IMR-90 (cell line): ENCODE results near the gene UCP3. TPM values are rescaled to one million over a fixed set of nuclear protein-coding genes. Genes with fewer than 3 reads are reported as not detected.

Experiments
- ATAC-seq: fragments of 200-7000 bp; cut with Tn5 transposase; 2 replicates; pipeline ENCODE4 v1.9.1; 2020; ENCODE audit warnings: low read depth, mild to moderate bottlenecking, moderate library complexity
- BruUV-seq: library from RNA; stranded (reverse); fragments of 400-500 nt; replicated peaks from 2 replicates; lab custom pipeline; 2021; lab: Mats Ljungman, UMichigan
- CTCF ChIA-PET: fragments of 300-600 bp; formaldehyde crosslinking; extraction: SDS; loops from one replicate; lab custom pipeline; 2021; ENCODE audit warnings: antibody characterized with exemption; lab: Yijun Ruan, JAX
- POLR2A ChIA-PET: fragments of 300-600 bp; sonication (Branson Sonifier 250); formaldehyde crosslinking; loops from one replicate; lab custom pipeline; 2022; ENCODE audit warnings: antibody characterized with exemption; ENCODE audit not compliant: unreplicated experiment; lab: Charles Lee
- DNase-seq: peaks from one replicate; pipeline ENCODE4 v3.0.0; 2013
- H2AFZ ChIP-seq: replicated peaks from 2 replicates; pipeline ENCODE3; 2013; ENCODE audit warnings: low read length, mild to moderate bottlenecking; ENCODE audit not compliant: poor library complexity
- H2AK5ac ChIP-seq: 2 replicates; pipeline ENCODE4 v1.6.1; 2013; ENCODE audit warnings: low read depth, low read length, inconsistent platforms
- H2AK9ac ChIP-seq: replicated peaks from 2 replicates; pipeline ENCODE3; 2013; ENCODE audit warnings: mild to moderate bottlenecking, low read depth, low read length, moderate library complexity; ENCODE audit not compliant: poor library complexity
- H2BK120ac ChIP-seq: 2 replicates; pipeline ENCODE4 v1.6.1; 2013; ENCODE audit warnings: low read depth, low read length, inconsistent platforms
- H2BK15ac ChIP-seq: 3 replicates; pipeline ENCODE4 v1.6.1; 2013; ENCODE audit warnings: low read depth, low read length, inconsistent platforms
- H2BK20ac ChIP-seq: 2 replicates; pipeline ENCODE4 v1.6.1; 2013; ENCODE audit warnings: low read depth, mild to moderate bottlenecking, inconsistent platforms, low read length, moderate library complexity
- H2BK5ac ChIP-seq: 2 replicates; pipeline ENCODE4 v1.6.1; 2013; ENCODE audit warnings: mild to moderate bottlenecking, low read depth, low read length, inconsistent platforms; ENCODE audit not compliant: poor library complexity, severe bottlenecking
- H3K14ac ChIP-seq: replicated peaks from 2 replicates; pipeline ENCODE4 v1.6.1; 2013; ENCODE audit warnings: low read depth, low read length, inconsistent platforms
- H3K18ac ChIP-seq: 2 replicates; pipeline ENCODE4 v1.6.1; 2013; ENCODE audit warnings: low read depth, low read length, control low read depth
- H3K23ac ChIP-seq: 2 replicates; pipeline ENCODE4 v1.6.1; 2013; ENCODE audit warnings: low read depth, low read length, inconsistent platforms
- H3K27ac ChIP-seq: 2 replicates; pipeline ENCODE4 v1.5.1; 2013; ENCODE audit warnings: mild to moderate bottlenecking, control low read depth, low read length; ENCODE audit not compliant: insufficient read depth
- H3K27me3 ChIP-seq: 2 replicates; pipeline ENCODE4 v1.6.1; 2013; ENCODE audit warnings: low read length; ENCODE audit not compliant: control insufficient read depth, insufficient read depth
- H3K36me3 ChIP-seq: 2 replicates; pipeline ENCODE4 v1.6.1; 2013; ENCODE audit warnings: low read length, mixed read lengths; ENCODE audit not compliant: control insufficient read depth, insufficient read depth
- H3K4ac ChIP-seq: 2 replicates; pipeline ENCODE4 v1.6.1; 2013; ENCODE audit warnings: low read depth, low read length, inconsistent platforms
- H3K4me1 ChIP-seq: 2 replicates; pipeline ENCODE4 v1.6.1; 2013; ENCODE audit warnings: low read length, mixed read lengths; ENCODE audit not compliant: control insufficient read depth, insufficient read depth
- H3K4me2 ChIP-seq: 2 replicates; pipeline ENCODE4 v1.6.1; 2013; ENCODE audit warnings: low read depth, mild to moderate bottlenecking, control low read depth, low read length, moderate library complexity
- H3K4me3 ChIP-seq: 2 replicates; pipeline ENCODE4 v1.5.1; 2013; ENCODE audit warnings: low read depth, mild to moderate bottlenecking, control low read depth, low read length, moderate library complexity; ENCODE audit not compliant: insufficient read depth
- H3K56ac ChIP-seq: 2 replicates; pipeline ENCODE4 v1.6.1; 2013; ENCODE audit warnings: low read length, inconsistent platforms; ENCODE audit not compliant: insufficient read depth; ENCODE audit errors: extremely low read depth
- H3K79me1 ChIP-seq, 2 experiments: 2 replicates each; pipeline ENCODE4 v1.6.1; 2013; ENCODE audit warnings: low read length in 2 of 2, inconsistent platforms in 1 of 2, low read depth in 1 of 2
- H3K9ac ChIP-seq: 2 replicates; pipeline ENCODE4 v1.6.1; 2013; ENCODE audit warnings: low read depth, low read length, control low read depth
- H3K9me1 ChIP-seq: 2 replicates; pipeline ENCODE4 v1.6.1; 2013; ENCODE audit warnings: low read length, inconsistent platforms; ENCODE audit not compliant: insufficient read depth
- H3K9me3 ChIP-seq: 2 replicates; pipeline ENCODE4 v1.6.1; 2013; ENCODE audit warnings: low read length; ENCODE audit not compliant: control insufficient read depth, insufficient read depth
- H4K20me1 ChIP-seq: 2 replicates; pipeline ENCODE4 v1.6.1; 2013; ENCODE audit warnings: low read length, inconsistent platforms; ENCODE audit not compliant: insufficient read depth
- H4K5ac ChIP-seq: 2 replicates; pipeline ENCODE4 v1.6.1; 2013; ENCODE audit warnings: mild to moderate bottlenecking, low read depth, low read length, control low read depth
- H4K8ac ChIP-seq, 2 experiments: 2 replicates each; pipeline ENCODE4 v1.6.1; 2013; ENCODE audit warnings: low read depth in 2 of 2, low read length in 2 of 2, control low read depth in 1 of 2, inconsistent platforms in 1 of 2
- H4K91ac ChIP-seq: 2 replicates; pipeline ENCODE4 v1.6.1; 2013; ENCODE audit warnings: low read depth, low read length, inconsistent platforms; ENCODE audit not compliant: insufficient read depth
- CEBPB ChIP-seq: IDR thresholded peaks from 2 replicates; pipeline ENCODE4 v1.6.1; 2012; ENCODE audit warnings: low read depth, low read length, improper control_type of control experiment
- ELK1 ChIP-seq: fragments of 150-350 bp; IDR thresholded peaks from 2 replicates; pipeline ENCODE4 v1.6.1; 2016; ENCODE audit warnings: low read depth, mild to moderate bottlenecking, low read length, moderate library complexity, borderline replicate concordance
- FOS ChIP-seq: fragments of 150-350 bp; IDR thresholded peaks from 2 replicates; pipeline ENCODE4 v1.6.1; 2016; ENCODE audit warnings: low read depth, low read length
- WGBS, 2 experiments: methylation state at CpG; one replicate each; pipeline versions ENCODE4 v1.1.5 to v1.1.7; 2013; ENCODE audit warnings: missing lambda C conversion rate in 2 of 2; ENCODE audit not compliant: insufficient read length in 1 of 2; ENCODE audit errors: extremely low coverage in 2 of 2; 5-methylcytosine and 5-hydroxymethylcytosine counted together
- dilution Hi-C: fragments of 300-500 bp; cut with HindIII; formaldehyde crosslinking; loops from one replicate; pipeline ENCODE4 v1.14.3; 2018; ENCODE audit warnings: low sequenced_read_pairs; ENCODE audit not compliant: unreplicated experiment
- in situ Hi-C: fragments of 300-500 bp; cut with MboI; formaldehyde crosslinking; loops from 3 replicates; pipeline ENCODE4 v1.14.3; 2019; ENCODE audit warnings: low sequenced_read_pairs, inconsistent platforms, mixed read lengths
- intact Hi-C: fragments of 100-400 bp; cut with micrococcal nuclease; formaldehyde crosslinking; loops from 2 replicates; pipeline ENCODE4 v1.10.0; 2022
- polyA plus RNA-seq, 3 experiments: library from polyadenylated mRNA; depleted of rRNA; stranded (reverse); fragments of >200 nt; gene quantifications; 2 replicates each; pipeline ENCODE4 v1.2.3, GENCODE V29; 2012; ENCODE audit warnings: low replicate concordance in 1 of 3
- total RNA-seq: library from RNA; depleted of rRNA; stranded (reverse); fragments of >200 nt; gene quantifications from 2 replicates; pipeline ENCODE4 v1.2.3, GENCODE V29; 2012

The UCP3 gene
- total and polyA plus RNA-seq, 2 of the 4 experiments (the other 2 are of a cell fraction): under 0.01 to 0.80 TPM

GRCh38 chr11:74030723-74031676, 22.1 kb upstream of the UCP3 start:
- no peak overlapping the region for H3K4me2 ChIP-seq
- no peak overlapping the region for H2AK5ac ChIP-seq
- H2BK120ac ChIP-seq: no peak overlapping the region
- H3K23ac ChIP-seq: no peak overlapping the region
- in situ Hi-C loops: no loop called here
- dilution Hi-C loops: no loop called here
- no peak overlapping the region for H3K9ac ChIP-seq
- no peak overlapping the region for H4K91ac ChIP-seq
- H2BK5ac ChIP-seq: no peak overlapping the region
- 94% methylated on average over 5 of the region's 9 CpGs; no CpG with 5 or more reads in 1 of the 2 experiments for WGBS, 2 experiments
- H2BK20ac ChIP-seq: no peak overlapping the region
- intact Hi-C loops: no loop called here
- H2AK9ac ChIP-seq: no peak overlapping the region
- peaks cover 8% of the 10 kb centered on the region for H3K4me1 ChIP-seq
- H3K18ac ChIP-seq: no peak overlapping the region
- H2AFZ ChIP-seq: no peak overlapping the region
- TF ChIP-seq ELK1 (no peak), CEBPB (peak; percentile 74), FOS (no peak)
- ChIA-PET CTCF (no interaction called here), POLR2A (no interaction called here)
- no peak overlapping the region for H4K8ac ChIP-seq
- H3K36me3 ChIP-seq: peaks cover 18% of the 10 kb centered on the region
- no peak overlapping the region for H3K56ac ChIP-seq
- H3K27ac ChIP-seq: no peak overlapping the region
- DNase-seq (no peak), ATAC-seq (no peak)
- H3K4ac ChIP-seq: no peak overlapping the region
- H4K20me1 ChIP-seq: no peaks in the 10 kb centered on the region
- no peaks in the 10 kb centered on the region for H3K79me1 ChIP-seq
- no peak overlapping the region for H2BK15ac ChIP-seq
- H3K4me3 ChIP-seq: no peak overlapping the region
- BruUV-seq: no TSS peak
- H3K27me3 ChIP-seq: no peaks in the 10 kb centered on the region
- H3K9me1 ChIP-seq: peaks cover 16% of the 10 kb centered on the region
- no peaks in the 10 kb centered on the region for H3K9me3 ChIP-seq
- H3K14ac ChIP-seq: no peak overlapping the region
- no peak overlapping the region for H4K5ac ChIP-seq
